Measurements from ENCODE around the gene ADAT3. TPM values are rescaled to one million over a fixed set of nuclear protein-coding genes. Genes with fewer than 3 reads are reported as not detected.
A peak's percentile ranks its signal among the peaks of the same experiment; 100 is the strongest.

Gene ADAT3
- polyA plus RNA-seq, 2 of the 4 experiments (the other 2 are of a cell fraction), result 0.66 to 5.6 TPM

- ChIA-PET POLR2A (no interaction called here), CTCF (interaction anchor here (0.6 kb wide), 1 partner anchor 213 kb away, joined by 3 read pairs; no protein-coding TSS in a partner anchor)
- ATAC-seq, result no peak
- peaks cover 15% of the 10 kb centered on the region; the same call in 1 of the 3 replicates for H3K4me1 ChIP-seq
- WGBS (ENCODE audit: missing lambda C conversion rate), result 86% methylated on average over 16 of the region's 16 CpGs
- FAIRE-seq, result no peak
- TF ChIP-seq FOSB (CRISPR knock-in tag; IDR thresholded peaks at IDR 0.05) (no peak), GATA3 (IDR thresholded peaks at IDR 0.05; ENCODE audit: borderline replicate concordance) (no peak), FOXS1 (CRISPR knock-in tag; IDR thresholded peaks at IDR 0.05) (no peak), PHF8 (IDR thresholded peaks at IDR 0.05; ENCODE audit: borderline replicate concordance, low read depth) (no peak)
- no peak overlapping the region for H3K4me2 ChIP-seq
- no peak overlapping the region for H3K27ac ChIP-seq
- H3K9me3 ChIP-seq, result no peaks in the 10 kb centered on the region
- DNase-seq (ENCODE audit: low read depth in 1 of 2, low spot score in 1 of 2), result no peak
- H3K4me3 ChIP-seq, result no peak overlapping the region
Observed at GRCh38 chr19:1901940-1902404, 3.2 kb upstream of the ADAT3 start.

DNA sequence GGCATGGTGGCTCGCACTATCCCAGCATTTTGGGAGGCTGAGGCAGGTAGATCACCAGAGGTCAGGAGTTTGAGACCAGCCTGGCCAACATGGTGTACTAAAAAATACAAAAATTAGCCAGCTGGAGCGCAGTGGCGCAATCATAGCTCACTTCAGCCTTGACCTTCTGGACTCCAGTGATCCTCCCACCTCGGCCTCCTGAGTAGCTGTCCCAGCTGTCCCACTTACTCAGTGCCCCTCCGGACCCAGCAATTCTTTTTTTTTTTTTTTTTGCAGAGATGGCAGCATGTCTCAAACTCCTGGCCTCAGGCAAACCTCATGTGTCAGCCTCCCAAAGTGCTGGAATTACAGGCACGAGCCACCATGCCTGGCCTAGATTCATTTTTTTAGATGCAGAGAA is 2.3 kb upstream of the ADAT3 start:
- ChIA-PET CTCF (interaction anchor here (0.6 kb wide), 1 partner anchor 214 kb away, joined by 3 read pairs; no protein-coding TSS in a partner anchor), POLR2A (no interaction called here)
- FAIRE-seq (no peak), ATAC-seq (no peak), DNase-seq (ENCODE audit: low read depth in 1 of 2, low spot score in 1 of 2) (no peak)
- Histone ChIP-seq H3K9me3 (no peaks in the 10 kb centered on the region), H3K4me1 (peaks cover 15% of the 10 kb centered on the region; the same call in 1 of the 3 replicates), H3K4me3 (no peak overlapping the region), H3K27ac (no peak overlapping the region), H3K4me2 (no peak overlapping the region)
- TF ChIP-seq FOSL2 (IDR thresholded peaks at IDR 0.05), result no peak
- no peak for TF ChIP-seq FOSL2 (CRISPR knock-in tag; IDR thresholded peaks at IDR 0.05)
- TF ChIP-seq CEBPB (IDR thresholded peaks at IDR 0.05), result 0 out of 4 replicates have a peak, but pooled peaks of 1 of the 2 experiments have one; percentile 13
- WGBS (ENCODE audit: missing lambda C conversion rate), result 81% methylated on average over 6 of the region's 6 CpGs

DNA sequence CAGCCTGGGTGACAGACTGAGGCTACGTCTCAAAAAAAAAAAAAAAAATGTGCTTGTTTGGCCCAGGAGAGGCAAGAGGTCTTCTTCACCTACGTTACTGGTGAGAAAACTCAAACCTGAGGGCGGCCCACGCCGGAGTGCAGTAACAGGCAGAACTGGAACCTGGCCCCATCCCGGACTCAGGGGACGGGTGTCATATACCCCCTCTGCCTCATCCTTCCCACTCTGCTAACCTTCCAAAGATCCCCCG is 414 bp upstream of the ADAT3 start:
- Histone ChIP-seq H3K4me2 (peak overlapping the region; percentile 54), H3K9me3 (no peaks in the 10 kb centered on the region), H3K4me1 (peaks cover 15% of the 10 kb centered on the region; the same call in 1 of the 3 replicates), H3K4me3 (peak overlapping the region; percentile 65; the same call in 1 of the 3 replicates), H3K27ac (peak overlapping the region; percentile 60 to 98)
- CTCF ChIA-PET, result interaction anchor here (0.7 to 1.1 kb wide), 2 partner anchors 12 to 26 kb away, joined by 3 read pairs; no protein-coding TSS in a partner anchor
- no peak for DNase-seq (ENCODE audit: low read depth in 1 of 2, low spot score in 1 of 2)
- POLR2A ChIA-PET, result no interaction called here
- TF ChIP-seq TFCP2L1 (CRISPR knock-in tag; IDR thresholded peaks at IDR 0.05), result no peak
- no peak for TF ChIP-seq KDM5A (IDR thresholded peaks at IDR 0.05)
- TF ChIP-seq SREBF2 (IDR thresholded peaks at IDR 0.05), result no peak
- no peak for TF ChIP-seq MAZ (IDR thresholded peaks at IDR 0.05; ENCODE audit: borderline replicate concordance, low read depth, low read length)
- no peak for TF ChIP-seq NPAS2 (CRISPR knock-in tag; IDR thresholded peaks at IDR 0.05; ENCODE audit: borderline replicate concordance)
- no peak for TF ChIP-seq HES2 (IDR thresholded peaks at IDR 0.05)
- TF ChIP-seq ZSCAN20 (CRISPR knock-in tag; IDR thresholded peaks at IDR 0.05), result no peak
- no peak for TF ChIP-seq PHF8 (IDR thresholded peaks at IDR 0.05; ENCODE audit: borderline replicate concordance, low read depth)
- WGBS (ENCODE audit: missing lambda C conversion rate), result 36% methylated on average over 8 of the region's 8 CpGs
- no peak for ATAC-seq
- FAIRE-seq, result no peak

DNA sequence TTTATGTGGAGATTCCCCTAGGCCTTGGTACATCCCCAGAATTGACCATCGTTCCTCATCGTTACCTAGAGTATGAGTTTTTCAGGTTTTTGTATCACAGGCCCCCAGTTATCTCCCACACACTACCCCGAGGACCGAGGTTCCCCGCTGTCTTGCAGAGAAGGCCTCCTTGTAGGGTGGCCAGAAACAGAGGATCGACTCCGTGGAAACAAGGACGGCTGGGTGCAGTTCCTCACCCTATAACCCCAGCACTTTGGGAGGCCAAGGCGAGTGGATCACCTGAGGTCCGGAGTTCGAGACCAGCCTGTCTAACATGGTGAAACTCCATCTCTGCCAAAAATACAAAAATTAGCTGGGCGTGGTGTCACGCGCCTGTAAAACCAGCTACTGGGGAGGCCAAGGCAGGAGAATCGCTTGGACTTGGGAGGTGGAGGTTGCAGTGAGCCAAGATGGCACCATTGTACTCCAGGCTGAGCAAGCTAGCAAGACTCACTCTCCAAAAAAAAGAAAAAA is 720 bp downstream of the ADAT3 start:
- POLR2A ChIA-PET, result interaction anchor here (1.0 kb wide), 1 partner anchor 8 kb away, joined by 3 read pairs; no protein-coding TSS in a partner anchor
- peak overlapping the region; percentile 96 for H3K4me2 ChIP-seq
- peak overlapping the region; percentile 65 for H3K4me3 ChIP-seq
- CTCF ChIA-PET, result interaction anchor here (1.0 kb wide), 1 partner anchor 9 kb away, joined by 3 read pairs; no protein-coding TSS in a partner anchor
- DNase-seq (ENCODE audit: low read depth in 1 of 2, low spot score in 1 of 2) (no peak), ATAC-seq (no peak), FAIRE-seq (no peak)
- H3K9me3 ChIP-seq, result no peaks in the 10 kb centered on the region
- H3K27ac ChIP-seq, result peak overlapping the region; percentile 95 to 98
- peaks cover 15% of the 10 kb centered on the region; the same call in 1 of the 3 replicates for H3K4me1 ChIP-seq
- WGBS (ENCODE audit: missing lambda C conversion rate), result 64% methylated on average over 14 of the region's 15 CpGs
- TF ChIP-seq CTCF (IDR thresholded peaks at IDR 0.05) (no peak), PBX3 (IDR thresholded peaks at IDR 0.05) (no peak), ESRRA (IDR thresholded peaks at IDR 0.05; ENCODE audit: borderline replicate concordance, low read length) (no peak), HMGXB4 (CRISPR knock-in tag; IDR thresholded peaks at IDR 0.05; ENCODE audit: borderline replicate concordance) (no peak), CEBPB (IDR thresholded peaks at IDR 0.05) (no peak), RARB (CRISPR knock-in tag; IDR thresholded peaks at IDR 0.05) (no peak), POLR2A (IDR thresholded peaks at IDR 0.05; ENCODE audit: low read length) (no peak), EHMT2 (IDR thresholded peaks at IDR 0.05; ENCODE audit: low read depth) (no peak), BCL3 (IDR thresholded peaks at IDR 0.05) (no peak)
- TF ChIP-seq, protein P1, sequence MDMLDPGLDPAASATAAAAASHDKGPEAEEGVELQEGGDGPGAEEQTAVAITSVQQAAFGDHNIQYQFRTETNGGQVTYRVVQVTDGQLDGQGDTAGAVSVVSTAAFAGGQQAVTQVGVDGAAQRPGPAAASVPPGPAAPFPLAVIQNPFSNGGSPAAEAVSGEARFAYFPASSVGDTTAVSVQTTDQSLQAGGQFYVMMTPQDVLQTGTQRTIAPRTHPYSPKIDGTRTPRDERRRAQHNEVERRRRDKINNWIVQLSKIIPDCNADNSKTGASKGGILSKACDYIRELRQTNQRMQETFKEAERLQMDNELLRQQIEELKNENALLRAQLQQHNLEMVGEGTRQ (IDR thresholded peaks at IDR 0.05), result no peak
